COLO668 (cell line): ENCODE results near the gene FOXL3.

Experiments used
- DNase-seq: peaks from one replicate; lab custom pipeline; 2025; ENCODE audit not compliant: unreplicated experiment; lab: John Stamatoyannopoulos, UW

Gene FOXL3

DNA sequence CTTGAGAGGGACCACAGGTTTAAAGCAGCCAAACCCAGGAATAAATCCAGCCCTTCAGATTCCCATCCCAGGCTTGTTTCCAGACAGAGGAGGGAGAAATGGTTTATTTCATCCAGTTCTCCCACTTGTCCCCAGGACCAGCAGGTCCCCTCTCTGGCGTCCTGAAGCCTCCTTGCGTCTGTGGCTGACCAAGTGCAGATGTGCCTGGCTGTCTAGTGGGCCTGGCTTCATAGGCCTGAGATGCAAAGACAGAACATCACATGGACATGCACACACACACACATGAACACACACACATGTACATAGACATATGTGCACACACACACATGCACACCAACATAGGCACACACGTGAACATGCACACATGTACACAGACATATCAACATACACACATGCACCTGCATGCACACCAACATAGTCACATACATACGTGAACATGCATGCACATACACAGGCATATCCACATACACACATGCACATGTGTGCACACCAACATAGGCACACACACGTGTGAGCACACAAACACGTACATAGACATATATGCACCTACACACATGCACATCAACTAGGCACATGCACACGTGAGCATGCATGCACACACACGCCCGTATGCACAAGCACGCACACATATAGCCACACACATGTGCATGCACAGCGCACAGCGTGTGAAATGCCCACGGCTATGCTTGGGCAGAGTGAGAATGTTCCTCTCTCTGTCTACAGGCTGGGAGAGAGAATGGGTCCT, 10.7 kb downstream of the FOXL3 start:
- DNase-seq = no peak

DNA sequence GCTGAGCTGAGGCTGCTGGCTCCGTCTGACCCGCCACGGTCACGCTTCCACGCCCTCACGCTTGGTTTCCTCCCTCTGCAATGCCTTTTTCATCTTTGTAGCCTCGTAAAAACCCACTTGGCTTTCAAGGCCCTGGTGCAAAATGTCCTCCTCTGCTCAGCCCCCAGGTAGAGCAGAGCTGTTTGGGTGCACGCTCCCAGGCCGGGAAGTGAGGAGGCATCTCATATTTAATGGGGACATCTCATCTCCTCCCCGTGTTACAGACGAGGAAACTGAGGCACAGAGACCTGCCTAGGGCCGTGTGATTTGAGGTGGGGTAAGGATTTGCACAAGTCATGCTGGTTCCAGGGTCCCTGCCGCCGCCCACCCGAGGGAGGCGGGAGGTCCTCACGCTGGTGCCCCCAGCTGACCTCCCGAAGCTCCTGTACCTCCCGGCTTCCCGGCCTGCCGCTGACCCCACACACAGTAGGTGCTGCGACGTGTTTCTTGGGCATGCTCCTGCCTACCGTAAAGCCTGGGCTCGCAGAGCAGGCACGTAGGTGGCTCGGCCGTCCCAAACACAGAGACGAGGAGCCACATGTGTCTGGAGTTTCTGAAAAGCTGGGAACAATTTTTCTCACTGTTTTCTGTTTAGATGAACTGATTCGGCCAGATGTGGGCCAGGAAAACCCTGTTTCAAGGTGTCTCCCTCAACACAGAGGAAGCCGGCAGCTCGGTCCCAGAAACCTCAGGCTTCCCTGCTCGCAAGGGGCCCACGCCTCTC, 11.5 kb downstream of the FOXL3 start:
- no peak for DNase-seq

GRCh38 chr7:302054-302992, 12.4 kb downstream of the FOXL3 start:
- DNase-seq = no peak

- no peak for DNase-seq
Observed at GRCh38 chr7:303425-303824, 13.5 kb downstream of the FOXL3 start.

DNA sequence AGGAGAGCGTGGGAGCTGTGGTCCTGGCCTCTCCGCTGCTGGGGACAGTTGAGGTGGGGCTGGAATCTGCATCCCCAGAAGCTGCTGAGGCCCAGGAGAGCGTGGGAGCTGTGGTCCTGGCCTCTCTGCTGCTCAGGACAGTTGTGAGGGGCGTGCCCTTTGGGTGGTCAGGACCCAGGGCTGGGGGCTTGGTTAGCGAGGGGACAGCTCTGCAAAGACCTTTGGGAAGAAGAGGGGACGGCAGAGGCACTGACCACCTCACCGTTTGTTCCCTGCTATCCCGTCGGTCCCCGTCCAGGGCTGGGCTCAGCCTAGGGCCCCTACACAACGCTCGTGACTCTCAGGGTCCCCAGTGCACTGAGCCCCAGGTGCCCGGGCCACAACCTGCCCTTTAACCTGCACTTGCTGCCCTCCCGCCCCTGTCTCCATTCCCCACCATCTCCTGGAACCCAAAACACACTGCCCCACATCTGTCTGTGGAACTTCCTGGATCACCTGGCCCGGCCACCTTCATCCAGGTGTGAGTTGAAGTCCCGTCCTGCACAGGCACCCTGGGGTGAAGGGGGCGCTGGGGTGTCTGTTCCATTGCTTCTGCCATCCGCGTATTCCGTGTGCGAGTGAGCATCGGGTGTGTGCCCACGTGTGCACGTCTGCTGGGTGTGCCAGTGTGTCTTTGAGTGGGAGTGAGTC, 14.1 kb downstream of the FOXL3 start:
- DNase-seq = no peak

GRCh38 chr7:304574-305409, 14.8 kb downstream of the FOXL3 start:
- no peak for DNase-seq

DNA sequence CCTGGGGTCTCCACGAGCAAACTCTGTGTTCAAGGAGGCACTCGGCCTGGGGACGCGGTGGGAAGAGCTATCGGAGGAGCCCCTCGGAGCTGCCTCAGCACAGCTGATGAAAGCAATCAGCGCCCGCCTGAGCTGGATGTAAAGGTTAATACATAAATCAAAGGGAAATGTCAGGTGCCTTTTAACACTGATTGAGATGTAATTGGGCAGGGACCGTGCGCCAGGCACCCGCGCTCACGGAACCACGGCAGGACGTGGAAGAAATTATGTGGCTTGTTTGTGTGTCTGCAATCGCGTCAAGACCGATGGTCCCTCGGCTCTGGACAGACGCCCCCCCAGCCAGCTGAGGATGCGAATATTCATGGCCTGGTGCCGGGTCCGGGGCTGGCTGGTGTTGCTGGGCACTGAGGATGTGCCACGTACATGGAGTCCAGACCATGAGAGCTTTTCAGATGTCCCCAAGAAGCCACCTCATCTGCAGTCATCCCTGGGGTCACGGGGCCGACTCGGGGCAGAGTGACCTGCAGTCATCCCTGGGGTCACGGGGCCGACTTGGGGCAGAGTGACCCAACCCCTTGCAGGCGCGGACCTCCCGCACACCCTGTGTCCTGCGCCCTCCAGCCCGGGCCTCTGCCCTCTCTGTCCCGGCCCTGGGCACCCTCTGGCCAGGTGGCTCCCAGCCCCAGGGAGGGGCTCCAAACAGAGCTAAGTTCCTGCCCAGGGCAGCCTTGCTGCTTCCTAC, 15.6 kb downstream of the FOXL3 start:
- DNase-seq = no peak

DNA sequence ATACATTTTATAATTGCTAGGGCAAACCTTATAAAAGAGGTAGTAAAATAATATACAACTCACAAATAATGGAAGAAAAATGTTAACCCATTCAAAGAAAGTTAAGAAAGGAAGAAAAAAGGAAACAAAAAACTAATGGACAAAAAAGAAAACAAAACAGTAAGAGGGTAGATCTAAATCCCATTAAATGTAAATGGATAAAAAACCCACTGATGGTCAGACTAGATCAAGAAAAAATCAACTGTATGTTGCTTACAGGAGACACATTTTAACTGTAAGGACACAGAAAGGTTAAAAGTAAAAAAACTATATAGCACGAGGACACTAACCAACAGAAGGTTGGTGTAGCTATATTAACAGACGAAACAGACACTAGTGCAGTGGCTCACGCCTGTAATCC, 18.0 kb downstream of the FOXL3 start:
- DNase-seq = no peak

GRCh38 chr7:309586-310228, 19.7 kb downstream of the FOXL3 start:
- DNase-seq = no peak

DNA sequence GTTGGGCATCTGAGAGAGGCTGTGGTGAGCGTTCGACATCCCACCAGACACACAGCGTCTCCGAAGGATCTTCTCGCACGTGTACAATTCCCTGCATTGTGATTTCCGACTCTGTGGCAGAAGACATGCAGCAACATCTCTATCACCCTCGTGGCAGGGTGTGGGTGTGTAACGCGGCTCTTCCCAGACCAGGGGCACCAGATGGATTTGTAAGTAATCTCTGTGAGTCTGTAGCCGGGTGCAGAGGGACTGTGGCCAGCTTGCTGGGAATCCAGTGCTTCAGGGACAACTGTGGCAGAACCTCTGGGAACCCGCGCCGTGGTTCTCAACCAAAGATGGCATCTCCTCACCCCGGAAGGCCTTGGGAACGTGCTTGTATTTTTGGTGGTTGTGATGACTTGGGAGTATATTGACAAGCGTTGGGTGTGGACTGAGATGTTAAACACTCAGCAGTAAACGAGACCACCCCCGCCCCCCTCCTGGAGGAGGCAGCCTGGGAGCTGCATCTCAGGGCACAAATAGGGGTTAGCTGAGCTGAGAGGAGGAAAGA, 21.2 kb downstream of the FOXL3 start:
- DNase-seq = no peak

DNA sequence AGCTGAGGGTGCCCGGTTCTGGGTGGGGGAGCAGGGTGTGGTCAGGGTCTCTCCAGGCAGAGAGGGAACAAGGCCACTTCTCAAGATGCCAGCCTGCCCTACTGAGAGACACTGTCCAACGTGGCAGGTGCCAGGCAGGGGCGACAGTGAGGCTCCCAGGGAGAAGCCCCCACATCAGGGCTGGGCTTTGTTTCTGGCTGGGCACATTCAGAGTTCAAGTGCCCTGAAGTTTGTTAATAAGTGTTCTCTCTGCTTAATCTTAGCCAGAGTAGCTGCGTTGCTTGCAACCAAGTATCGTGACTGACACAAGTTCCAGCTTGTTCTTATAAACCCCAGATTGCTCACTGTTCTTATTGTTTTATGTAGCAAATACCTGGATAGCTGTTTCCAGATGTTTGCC, 21.8 kb downstream of the FOXL3 start:
- no peak for DNase-seq

- DNase-seq = no peak
Observed at GRCh38 chr7:312424-312823, 22.5 kb downstream of the FOXL3 start.

- DNase-seq = no peak
Observed at GRCh38 chr7:314853-315252, 24.9 kb downstream of the FOXL3 start.

- DNase-seq = no peak
Observed at GRCh38 chr7:315516-316265, 25.7 kb downstream of the FOXL3 start.

DNA sequence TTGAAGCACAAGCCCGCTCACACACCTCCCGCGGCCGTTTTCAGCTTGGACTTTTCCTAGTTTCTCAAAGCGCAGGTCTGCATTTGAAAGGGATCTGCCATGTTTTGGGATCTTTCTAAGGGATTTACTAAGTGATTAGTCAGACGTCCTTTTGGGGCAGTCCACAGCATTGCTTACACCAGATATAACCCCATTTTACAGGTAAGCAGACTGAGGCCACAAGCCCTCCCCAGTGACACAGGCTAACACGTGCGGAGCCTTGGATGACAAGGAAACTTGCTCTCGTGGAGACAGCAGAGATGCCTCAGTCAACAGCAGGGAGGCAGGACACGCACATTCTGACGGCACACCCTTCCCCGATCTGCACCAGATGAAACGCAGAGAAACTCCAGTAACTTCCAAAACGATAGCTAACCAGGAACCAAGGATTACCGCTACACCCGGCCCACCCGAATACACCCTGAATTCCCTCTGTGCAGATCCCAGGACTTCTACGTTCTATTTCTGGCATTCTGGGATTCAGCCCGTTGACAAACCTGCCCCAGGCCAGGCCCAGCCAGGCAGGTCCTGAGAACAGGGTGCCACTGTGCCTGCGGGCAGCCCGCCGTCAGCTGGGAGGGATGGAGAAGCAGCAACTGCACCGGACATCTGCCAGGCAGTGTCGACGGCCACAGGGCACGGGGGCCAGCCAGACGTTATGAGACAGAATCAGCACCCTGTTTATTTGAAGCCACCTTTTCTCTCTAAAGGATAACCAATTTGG, 27.9 kb downstream of the FOXL3 start:
- DNase-seq = no peak

- no peak for DNase-seq
Observed at GRCh38 chr7:318476-318875, 28.5 kb downstream of the FOXL3 start.
